Progenitor cell of endocrine pancreas (in vitro differentiated cells): Measurements from ENCODE around the gene TUFT1. TPM values are rescaled to one million over a fixed set of nuclear protein-coding genes. Genes with fewer than 3 reads are reported as not detected.
A peak's percentile ranks its signal among the peaks of the same experiment; 100 is the strongest.

Experiments used
- DNase-seq: peaks from one replicate; pipeline ENCODE4 v3.0.0; 2021; ENCODE audit warnings: low spot score; ENCODE audit not compliant: unreplicated experiment
- H3K27ac Mint-ChIP-seq: 2 replicates; pipeline ENCODE4 v1.8.0; 2021; ENCODE audit warnings: mild to moderate bottlenecking, moderate library complexity, mixed read lengths
- H3K27me3 Mint-ChIP-seq: 2 replicates; pipeline ENCODE4 v1.8.0; 2021; ENCODE audit warnings: mixed read lengths
- H3K36me3 Mint-ChIP-seq: 2 replicates; pipeline ENCODE4 v1.8.0; 2022; ENCODE audit warnings: mixed read lengths; ENCODE audit not compliant: insufficient read depth
- H3K4me1 Mint-ChIP-seq: 2 replicates; pipeline ENCODE4 v1.8.0; 2021; ENCODE audit warnings: low read depth, mixed read lengths
- H3K4me3 Mint-ChIP-seq: 2 replicates; pipeline ENCODE4 v1.8.0; 2021; ENCODE audit warnings: low read depth, mild to moderate bottlenecking, moderate library complexity, mixed read lengths
- H3K9me3 Mint-ChIP-seq: 2 replicates; pipeline ENCODE4 v1.8.0; 2021; ENCODE audit warnings: low read depth, mixed read lengths
- total RNA-seq: library from RNA; stranded (reverse); gene quantifications from 2 replicates; pipeline ENCODE4 v1.2.1, GENCODE V29; 2021
- TF ChIP-seq, protein P1 (sequence below): fragments of 200-600 bp; sonication (generic); IDR thresholded peaks from one replicate; pipeline ENCODE4 v1.5.0; 2021; ENCODE audit warnings: antibody characterized with exemption, mild to moderate bottlenecking; ENCODE audit not compliant: unreplicated experiment

Gene TUFT1
- total RNA-seq, 1 donor from 2014 or later: 12.5 TPM

GRCh38 chr1:151545542-151545941 lies 5.4 kb downstream of the TUFT1 start:
- H3K27ac Mint-ChIP-seq: no peak overlapping the region
- DNase-seq: no peak
- H3K27me3 Mint-ChIP-seq: no peaks in the 10 kb centered on the region
- H3K4me1 Mint-ChIP-seq: peaks cover 45% of the 10 kb centered on the region
- H3K4me3 Mint-ChIP-seq: no peak overlapping the region
- TF ChIP-seq, protein P1, sequence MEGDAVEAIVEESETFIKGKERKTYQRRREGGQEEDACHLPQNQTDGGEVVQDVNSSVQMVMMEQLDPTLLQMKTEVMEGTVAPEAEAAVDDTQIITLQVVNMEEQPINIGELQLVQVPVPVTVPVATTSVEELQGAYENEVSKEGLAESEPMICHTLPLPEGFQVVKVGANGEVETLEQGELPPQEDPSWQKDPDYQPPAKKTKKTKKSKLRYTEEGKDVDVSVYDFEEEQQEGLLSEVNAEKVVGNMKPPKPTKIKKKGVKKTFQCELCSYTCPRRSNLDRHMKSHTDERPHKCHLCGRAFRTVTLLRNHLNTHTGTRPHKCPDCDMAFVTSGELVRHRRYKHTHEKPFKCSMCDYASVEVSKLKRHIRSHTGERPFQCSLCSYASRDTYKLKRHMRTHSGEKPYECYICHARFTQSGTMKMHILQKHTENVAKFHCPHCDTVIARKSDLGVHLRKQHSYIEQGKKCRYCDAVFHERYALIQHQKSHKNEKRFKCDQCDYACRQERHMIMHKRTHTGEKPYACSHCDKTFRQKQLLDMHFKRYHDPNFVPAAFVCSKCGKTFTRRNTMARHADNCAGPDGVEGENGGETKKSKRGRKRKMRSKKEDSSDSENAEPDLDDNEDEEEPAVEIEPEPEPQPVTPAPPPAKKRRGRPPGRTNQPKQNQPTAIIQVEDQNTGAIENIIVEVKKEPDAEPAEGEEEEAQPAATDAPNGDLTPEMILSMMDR: no peak
- peaks cover 14% of the 10 kb centered on the region for H3K36me3 Mint-ChIP-seq
- no peaks in the 10 kb centered on the region for H3K9me3 Mint-ChIP-seq

GRCh38 chr1:151546011-151546925 lies 6.2 kb downstream of the TUFT1 start:
- no peak for DNase-seq
- Mint-ChIP-seq H3K27me3 (no peaks in the 10 kb centered on the region), H3K4me3 (no peak overlapping the region), H3K36me3 (peaks cover 14% of the 10 kb centered on the region), H3K27ac (peak overlapping the region; percentile 93), H3K4me1 (peaks cover 43% of the 10 kb centered on the region), H3K9me3 (no peaks in the 10 kb centered on the region)
- TF ChIP-seq, protein P1: no peak

GRCh38 chr1:151547119-151547899 lies 7.2 kb downstream of the TUFT1 start:
- TF ChIP-seq, protein P1: no peak
- Mint-ChIP-seq H3K4me3 (peak overlapping the region; percentile 13), H3K27ac (peak overlapping the region; percentile 93), H3K4me1 (peaks cover 36% of the 10 kb centered on the region), H3K27me3 (no peaks in the 10 kb centered on the region), H3K9me3 (no peaks in the 10 kb centered on the region), H3K36me3 (peaks cover 14% of the 10 kb centered on the region)
- no peak for DNase-seq

- peak overlapping the region; percentile 93 for H3K27ac Mint-ChIP-seq
- H3K4me3 Mint-ChIP-seq: no peak overlapping the region
- TF ChIP-seq, protein P1: no peak
- DNase-seq: no peak
- H3K9me3 Mint-ChIP-seq: no peaks in the 10 kb centered on the region
- peaks cover 14% of the 10 kb centered on the region for H3K36me3 Mint-ChIP-seq
- peaks cover 31% of the 10 kb centered on the region for H3K4me1 Mint-ChIP-seq
- no peaks in the 10 kb centered on the region for H3K27me3 Mint-ChIP-seq
Measured at GRCh38 chr1:151547900-151548230, 7.8 kb downstream of the TUFT1 start.

DNA sequence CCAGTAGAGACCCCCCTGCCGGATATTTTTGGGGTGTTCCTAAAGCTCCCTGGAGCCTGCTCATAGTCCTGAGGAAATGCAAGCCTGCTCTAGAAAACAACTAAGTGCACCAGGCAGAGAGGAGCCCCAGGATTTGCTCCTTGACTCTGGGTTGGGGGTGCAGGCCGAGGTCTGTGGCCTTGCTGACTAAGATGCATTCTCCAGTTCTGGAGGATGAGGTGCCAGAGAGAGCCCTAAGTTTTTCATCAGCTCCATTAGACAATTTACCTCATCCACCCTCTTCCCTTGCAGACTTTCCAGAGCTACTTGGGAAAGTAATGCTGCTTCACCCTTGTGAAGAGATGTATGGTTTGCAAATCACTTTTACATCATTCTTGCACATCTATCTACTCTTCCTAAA lies 9.1 kb downstream of the TUFT1 start:
- Mint-ChIP-seq H3K9me3 (no peaks in the 10 kb centered on the region), H3K27ac (peak overlapping the region; percentile 86), H3K27me3 (no peaks in the 10 kb centered on the region), H3K36me3 (peaks cover 14% of the 10 kb centered on the region), H3K4me1 (peaks cover 29% of the 10 kb centered on the region), H3K4me3 (no peak overlapping the region)
- TF ChIP-seq, protein P1: no peak
- DNase-seq: no peak
